ENCODE measurements around the gene ADARB1. TPM values are rescaled to one million over a fixed set of nuclear protein-coding genes. Genes with fewer than 3 reads are reported as not detected.

ADARB1 gene
- total RNA-seq, 4 donors from 2014 or later, result 3.4 to 15.6 (median 5.7) TPM

DNA sequence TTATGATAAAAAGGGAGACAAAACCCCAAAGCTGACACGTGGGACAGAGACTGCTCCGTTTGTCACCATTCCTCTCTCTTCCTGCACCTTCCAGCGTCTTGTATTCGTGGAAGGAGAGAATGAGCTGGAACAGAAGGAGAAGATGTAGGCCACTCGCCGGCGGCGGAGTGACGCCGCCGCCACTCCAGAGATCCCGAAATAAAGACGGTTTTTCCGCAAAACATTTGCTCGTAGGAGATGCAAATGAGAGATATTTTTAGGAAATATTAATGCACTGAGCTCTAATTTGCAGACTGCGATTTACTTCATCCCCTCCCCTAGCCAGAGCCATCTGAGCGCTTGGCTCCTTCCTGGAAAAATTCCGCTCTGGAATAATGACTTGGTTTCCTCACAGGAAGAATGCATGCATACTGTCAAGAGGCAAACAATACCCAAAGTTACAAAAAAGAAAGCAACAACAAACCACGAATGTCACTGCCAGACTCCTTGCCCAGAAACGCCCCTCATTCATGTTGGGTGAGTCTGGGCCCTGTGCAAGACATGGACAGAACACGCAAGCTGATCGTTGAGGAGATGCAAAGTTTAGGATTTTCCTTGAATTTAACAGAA is 18.0 kb upstream of the ADARB1 start:
- Histone ChIP-seq H3K27ac (peak overlapping the region in 2 of 4 donors; percentile 28 to 48), H3K4me3 (peak overlapping the region in 1 of 4 donors; percentile 3), H3K4me1 (peaks cover 0 to 3% (median 0%) of the 10 kb centered on the region in 3 donors), H3K9me3 (no peaks in the 10 kb centered on the region), H3K36me3 (no peaks in the 10 kb centered on the region), H3K27me3 (peaks cover 0 to 20% (median 0%) of the 10 kb centered on the region in 4 donors)
- intact Hi-C loops (cut with DNase I), result no loop called here
- no peak for TF ChIP-seq POLR2A (IDR thresholded peaks at IDR 0.05)
- TF ChIP-seq, protein P1, sequence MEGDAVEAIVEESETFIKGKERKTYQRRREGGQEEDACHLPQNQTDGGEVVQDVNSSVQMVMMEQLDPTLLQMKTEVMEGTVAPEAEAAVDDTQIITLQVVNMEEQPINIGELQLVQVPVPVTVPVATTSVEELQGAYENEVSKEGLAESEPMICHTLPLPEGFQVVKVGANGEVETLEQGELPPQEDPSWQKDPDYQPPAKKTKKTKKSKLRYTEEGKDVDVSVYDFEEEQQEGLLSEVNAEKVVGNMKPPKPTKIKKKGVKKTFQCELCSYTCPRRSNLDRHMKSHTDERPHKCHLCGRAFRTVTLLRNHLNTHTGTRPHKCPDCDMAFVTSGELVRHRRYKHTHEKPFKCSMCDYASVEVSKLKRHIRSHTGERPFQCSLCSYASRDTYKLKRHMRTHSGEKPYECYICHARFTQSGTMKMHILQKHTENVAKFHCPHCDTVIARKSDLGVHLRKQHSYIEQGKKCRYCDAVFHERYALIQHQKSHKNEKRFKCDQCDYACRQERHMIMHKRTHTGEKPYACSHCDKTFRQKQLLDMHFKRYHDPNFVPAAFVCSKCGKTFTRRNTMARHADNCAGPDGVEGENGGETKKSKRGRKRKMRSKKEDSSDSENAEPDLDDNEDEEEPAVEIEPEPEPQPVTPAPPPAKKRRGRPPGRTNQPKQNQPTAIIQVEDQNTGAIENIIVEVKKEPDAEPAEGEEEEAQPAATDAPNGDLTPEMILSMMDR (IDR thresholded peaks at IDR 0.05), result no peak
- WGBS, 2 donors, result 73 to 79% methylated on average over 22 of the region's 22 CpGs
- DNase-seq, result no peak

DNA sequence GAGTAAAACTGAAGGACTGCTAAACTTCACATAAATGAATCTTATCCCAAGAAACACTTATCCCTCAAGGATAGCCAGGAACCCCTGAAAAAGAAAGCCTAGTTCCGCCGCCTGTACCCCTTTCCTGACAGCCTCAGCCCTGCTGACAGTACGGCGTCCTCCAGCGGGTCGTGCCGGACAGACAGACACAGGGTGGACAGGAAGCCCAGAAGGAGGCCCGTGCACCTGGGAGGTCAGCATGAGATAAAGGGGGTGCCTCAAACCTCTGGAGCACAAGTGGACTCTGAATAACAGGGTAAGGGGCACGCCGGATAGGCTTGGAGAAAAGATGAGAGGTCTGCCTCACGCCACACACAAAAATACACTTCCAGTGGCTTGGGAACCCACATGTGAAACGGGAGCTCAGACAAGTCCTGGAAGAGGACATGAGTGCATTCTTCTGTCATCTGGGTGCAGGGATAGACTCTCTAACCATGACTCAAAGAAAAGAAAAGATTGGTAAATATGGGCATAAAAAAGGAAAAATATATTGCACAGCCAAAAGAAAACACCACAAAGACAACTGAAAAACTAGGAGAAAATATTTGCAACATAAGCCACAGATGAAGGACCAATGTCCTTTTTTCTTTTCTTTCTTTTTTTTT is 17.3 kb upstream of the ADARB1 start:
- DNase-seq, result no peak
- Histone ChIP-seq H3K4me1 (no peaks in the 10 kb centered on the region), H3K4me3 (no peak overlapping the region), H3K27ac (no peak overlapping the region), H3K36me3 (no peaks in the 10 kb centered on the region), H3K27me3 (peaks cover 0 to 20% (median 0%) of the 10 kb centered on the region in 4 donors), H3K9me3 (no peaks in the 10 kb centered on the region)
- WGBS, 2 donors, result 80 to 81% methylated on average over 6 of the region's 12 CpGs
- intact Hi-C loops (cut with DNase I), result no loop called here
- TF ChIP-seq, protein P1 (IDR thresholded peaks at IDR 0.05), result no peak
- TF ChIP-seq POLR2A (IDR thresholded peaks at IDR 0.05), result no peak

DNA sequence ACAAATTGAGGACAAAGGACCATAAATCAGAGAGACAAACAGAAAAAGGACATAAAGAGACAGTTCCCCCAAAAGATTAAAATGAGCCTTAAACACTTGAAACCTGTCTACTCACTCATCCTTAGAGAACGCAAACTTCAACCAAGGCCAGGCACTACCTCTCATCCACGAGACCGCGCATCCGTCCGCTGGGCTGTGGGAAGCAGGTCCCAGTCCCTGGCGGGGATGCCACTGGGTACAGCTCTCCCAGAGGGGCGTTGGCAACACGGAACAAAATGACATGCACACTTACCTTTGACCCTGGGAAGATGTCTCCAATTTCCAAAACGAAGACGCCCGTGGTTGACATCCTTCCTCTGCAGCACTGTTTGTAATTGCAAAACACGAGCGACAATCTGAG is 16.5 kb upstream of the ADARB1 start:
- H3K4me3 ChIP-seq, result no peak overlapping the region
- H3K36me3 ChIP-seq, result no peaks in the 10 kb centered on the region
- peaks cover 0 to 20% (median 0%) of the 10 kb centered on the region in 4 donors for H3K27me3 ChIP-seq
- H3K9me3 ChIP-seq, result no peaks in the 10 kb centered on the region
- no peaks in the 10 kb centered on the region for H3K4me1 ChIP-seq
- no peak overlapping the region for H3K27ac ChIP-seq
- DNase-seq, result no peak
- 55 to 88% methylated on average over 5 to 8 of the region's 14 CpGs for WGBS, 2 donors
- no peak for TF ChIP-seq POLR2A (IDR thresholded peaks at IDR 0.05)
- TF ChIP-seq, protein P1 (IDR thresholded peaks at IDR 0.05), result no peak
- intact Hi-C loops (cut with DNase I), result no loop called here

DNA sequence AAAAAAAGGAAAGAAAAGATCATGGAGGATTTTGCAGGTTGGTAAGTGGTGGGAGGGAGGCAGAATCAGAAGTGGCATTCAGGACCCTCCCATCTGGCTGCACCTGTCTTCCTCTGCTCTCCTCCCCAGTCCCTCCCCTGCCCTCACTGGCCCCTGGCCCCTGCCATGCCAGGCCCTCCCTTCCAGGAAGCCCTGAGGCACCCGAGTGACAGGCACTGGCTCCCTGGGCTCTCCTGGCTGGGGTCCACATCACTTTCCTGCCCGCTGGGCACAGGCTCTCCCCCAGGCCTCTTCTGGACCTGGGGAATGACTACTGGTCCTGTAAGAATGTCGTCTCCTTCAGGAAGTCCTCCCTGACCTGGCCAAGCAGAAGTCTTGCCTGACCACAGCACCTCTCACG is 15.3 kb upstream of the ADARB1 start:
- 64% methylated on average over 4 of the region's 4 CpGs; no CpG with 5 or more reads in 1 of the 2 donors for WGBS, 2 donors
- Histone ChIP-seq H3K27me3 (peaks cover 0 to 12% (median 0%) of the 10 kb centered on the region in 4 donors), H3K4me3 (no peak overlapping the region), H3K36me3 (no peaks in the 10 kb centered on the region), H3K27ac (no peak overlapping the region), H3K4me1 (no peaks in the 10 kb centered on the region), H3K9me3 (no peaks in the 10 kb centered on the region)
- no peak for DNase-seq
- intact Hi-C loops (cut with DNase I), result no loop called here
- no peak for TF ChIP-seq POLR2A (IDR thresholded peaks at IDR 0.05)
- TF ChIP-seq, protein P1 (IDR thresholded peaks at IDR 0.05), result no peak

DNA sequence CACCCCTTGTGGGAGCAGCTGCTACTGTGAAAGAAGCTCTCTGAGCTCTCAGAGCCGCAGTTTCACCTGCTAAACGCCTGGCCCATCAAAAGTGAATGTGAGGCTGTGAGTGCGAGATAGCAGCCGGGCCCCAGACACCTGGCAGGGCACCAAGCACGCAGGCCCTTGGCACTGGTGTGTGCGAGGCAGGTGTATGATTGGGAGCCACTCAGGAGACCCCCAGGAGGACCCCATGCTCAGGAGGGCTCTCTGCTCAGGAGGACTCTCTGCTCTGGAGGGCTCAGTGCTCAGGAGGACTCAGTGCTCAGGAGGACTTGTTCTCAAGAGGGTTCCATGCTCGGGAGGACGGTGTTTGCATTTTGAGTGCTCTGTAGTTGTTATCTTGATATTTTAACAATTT is 14.3 kb upstream of the ADARB1 start:
- no peaks in the 10 kb centered on the region for H3K4me1 ChIP-seq
- H3K36me3 ChIP-seq, result no peaks in the 10 kb centered on the region
- DNase-seq, result no peak
- peaks cover 0 to 2% (median 0%) of the 10 kb centered on the region in 4 donors for H3K27me3 ChIP-seq
- no peak overlapping the region for H3K4me3 ChIP-seq
- H3K27ac ChIP-seq, result no peak overlapping the region
- WGBS, 2 donors, result 77 to 83% methylated on average over 5 to 6 of the region's 8 CpGs
- intact Hi-C loops (cut with DNase I), result no loop called here
- H3K9me3 ChIP-seq, result no peaks in the 10 kb centered on the region
- TF ChIP-seq, protein P1 (IDR thresholded peaks at IDR 0.05), result no peak
- TF ChIP-seq POLR2A (IDR thresholded peaks at IDR 0.05), result no peak
